ENCODE data around the gene GOPC. TPM values are rescaled to one million over a fixed set of nuclear protein-coding genes. Genes with fewer than 3 reads are reported as not detected.

The GOPC gene
- total RNA-seq, 4 donors from 2014 or later: 16.5 to 94.7 (median 26.6) TPM

- DNase-seq: no peak
- no peaks in the 10 kb centered on the region for H3K36me3 ChIP-seq
- TF ChIP-seq POLR2A (IDR thresholded peaks at IDR 0.05): no peak
- no peak for TF ChIP-seq CTCF (IDR thresholded peaks at IDR 0.05)
Observed at GRCh38 chr6:117627533-117627932, 25.2 kb upstream of the GOPC start.

GRCh38 chr6:117624869-117625481 is 22.7 kb upstream of the GOPC start:
- intact Hi-C loops (cut with DNase I; ENCODE audit: low total_unique reads): no loop called here
- H3K36me3 ChIP-seq: no peaks in the 10 kb centered on the region
- H3K9me3 ChIP-seq: no peaks in the 10 kb centered on the region
- no peaks in the 10 kb centered on the region for H3K27me3 ChIP-seq
- TF ChIP-seq CTCF (IDR thresholded peaks at IDR 0.05): no peak
- no peak for TF ChIP-seq POLR2A (IDR thresholded peaks at IDR 0.05)
- H3K4me3 ChIP-seq: no peak overlapping the region
- no peak for DNase-seq
- no peak overlapping the region for H3K27ac ChIP-seq
- no peaks in the 10 kb centered on the region for H3K4me1 ChIP-seq

More at GRCh38 chr6:117627533-117627932, 25.2 kb upstream of the GOPC start:
- Histone ChIP-seq H3K4me1 (no peaks in the 10 kb centered on the region), H3K9me3 (no peaks in the 10 kb centered on the region), H3K27me3 (no peaks in the 10 kb centered on the region), H3K4me3 (no peak overlapping the region), H3K27ac (no peak overlapping the region)
- intact Hi-C loops (cut with DNase I; ENCODE audit: low total_unique reads): no loop called here

- Histone ChIP-seq H3K4me1 (no peaks in the 10 kb centered on the region), H3K27me3 (no peaks in the 10 kb centered on the region), H3K27ac (no peak overlapping the region), H3K9me3 (no peaks in the 10 kb centered on the region), H3K4me3 (no peak overlapping the region), H3K36me3 (no peaks in the 10 kb centered on the region)
- intact Hi-C loops (cut with DNase I; ENCODE audit: low total_unique reads): no loop called here
- DNase-seq: no peak
- no peak for TF ChIP-seq POLR2A (IDR thresholded peaks at IDR 0.05)
- TF ChIP-seq CTCF (IDR thresholded peaks at IDR 0.05): no peak
Observed at GRCh38 chr6:117619178-117619577, 16.9 kb upstream of the GOPC start.

- intact Hi-C loops (cut with DNase I; ENCODE audit: low total_unique reads): no loop called here
- DNase-seq: no peak
- Histone ChIP-seq H3K4me3 (no peak overlapping the region), H3K36me3 (no peaks in the 10 kb centered on the region), H3K9me3 (no peaks in the 10 kb centered on the region), H3K27ac (no peak overlapping the region), H3K27me3 (no peaks in the 10 kb centered on the region), H3K4me1 (no peaks in the 10 kb centered on the region)
- TF ChIP-seq CTCF (IDR thresholded peaks at IDR 0.05): no peak
- TF ChIP-seq POLR2A (IDR thresholded peaks at IDR 0.05): no peak
Observed at GRCh38 chr6:117617210-117618035, 15.1 kb upstream of the GOPC start.
